22Rv1 (cell line): ENCODE measurements around the gene MARF1.

Experiments
- CTCF ChIP-seq: fragments of 450-650 bp; IDR thresholded peaks from 2 replicates; pipeline ENCODE4 v1.5.1; 2017; ENCODE audit warnings: mild to moderate bottlenecking
- ZFX ChIP-seq: fragments of 450-650 bp; IDR thresholded peaks from 2 replicates; pipeline ENCODE4 v1.6.1; 2017; ENCODE audit warnings: antibody characterized with exemption, borderline replicate concordance

DNA sequence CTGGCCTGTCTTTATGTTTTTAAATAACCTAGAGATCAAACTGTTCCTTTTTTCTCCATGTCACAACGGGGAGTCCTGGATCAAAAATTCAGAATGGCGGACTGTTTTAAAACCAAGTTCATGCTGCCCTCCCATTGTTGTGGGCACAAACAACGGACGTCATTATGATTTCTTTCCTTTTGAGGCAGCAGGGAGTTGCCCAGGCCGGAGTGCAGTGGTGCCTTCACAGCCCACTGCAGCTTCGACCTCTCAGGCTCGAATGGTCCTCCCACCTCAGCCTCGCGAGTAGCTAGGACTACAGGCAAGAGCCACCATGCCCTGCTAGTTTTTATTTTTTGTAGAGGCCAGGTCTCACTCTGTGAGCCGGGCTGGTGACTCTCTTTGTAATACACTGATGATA, 33.6 kb upstream of the MARF1 start:
- TF ChIP-seq CTCF (no peak), ZFX (no peak)
